HG02588 (cell line): ENCODE results near the gene HARBI1.

Experiments
- ATAC-seq: cut with Tn5 transposase; IDR thresholded peaks from one replicate; pipeline ENCODE4 v1.9.1; 2021; ENCODE audit warnings: mild to moderate bottlenecking, moderate library complexity; ENCODE audit not compliant: unreplicated experiment

The HARBI1 gene

GRCh38 chr11:46633291-46634217 is 16.5 kb upstream of the HARBI1 start:
- ATAC-seq, result no peak

DNA sequence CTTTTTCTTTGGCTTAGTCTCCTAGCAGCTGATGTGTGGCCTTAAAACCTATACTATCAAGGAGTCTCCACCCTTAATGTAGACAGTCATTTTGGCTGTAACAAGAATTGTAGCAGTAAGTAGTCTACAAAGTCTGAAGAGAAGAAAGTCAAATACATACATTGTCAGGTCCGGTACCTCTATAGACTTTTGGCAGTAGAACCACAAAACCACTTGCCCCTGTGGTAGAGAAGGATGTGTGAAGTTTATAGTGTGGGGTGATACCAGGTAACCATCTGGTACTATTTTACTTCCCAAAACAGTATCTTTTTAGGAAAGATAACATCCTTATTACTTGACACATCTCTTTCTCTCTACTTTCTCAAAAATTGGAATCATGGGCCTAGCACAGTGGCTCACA is 15.5 kb upstream of the HARBI1 start:
- no peak for ATAC-seq

GRCh38 chr11:46631676-46632075 is 14.6 kb upstream of the HARBI1 start:
- no peak for ATAC-seq

DNA sequence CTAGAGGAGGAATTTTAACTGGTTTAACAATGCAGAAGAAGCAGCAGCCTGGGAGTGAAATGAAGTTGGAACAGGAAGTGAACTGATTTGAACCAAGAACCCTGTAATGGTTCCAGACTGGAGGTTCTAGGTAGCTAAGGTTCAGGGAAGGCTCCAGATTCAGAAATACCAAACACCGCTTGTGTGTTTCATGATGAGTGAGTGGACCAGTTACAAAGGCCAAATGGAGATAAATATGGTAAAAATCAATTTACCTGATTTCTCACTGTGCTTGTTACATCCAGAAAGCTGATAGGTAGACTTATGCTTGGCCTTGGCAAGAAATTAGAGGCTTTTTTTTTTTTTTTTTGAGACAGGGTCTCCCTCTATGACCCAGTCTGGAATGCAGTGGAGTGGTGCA is 13.2 kb upstream of the HARBI1 start:
- no peak for ATAC-seq

- ATAC-seq, result no peak
Measured at GRCh38 chr11:46628961-46629360, 11.9 kb upstream of the HARBI1 start.

DNA sequence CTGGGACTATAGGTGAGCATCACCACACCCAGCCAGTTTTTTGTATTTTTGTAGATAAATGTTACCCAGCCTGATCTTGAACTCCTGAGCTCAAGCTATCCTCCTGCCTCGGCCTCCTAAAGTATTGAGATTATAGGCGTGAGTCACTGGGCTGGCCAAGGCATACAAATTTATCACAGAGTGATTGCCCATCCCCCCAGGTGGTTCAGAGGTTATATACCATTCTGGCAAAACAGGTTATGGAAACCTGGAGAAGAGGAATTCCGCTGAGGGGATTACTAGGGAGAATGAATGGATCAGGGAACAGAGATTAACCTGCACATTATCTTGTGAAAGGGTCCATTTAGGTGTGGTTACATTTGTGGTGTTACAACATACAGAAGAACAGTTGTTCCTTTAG is 8.4 kb upstream of the HARBI1 start:
- no peak for ATAC-seq

DNA sequence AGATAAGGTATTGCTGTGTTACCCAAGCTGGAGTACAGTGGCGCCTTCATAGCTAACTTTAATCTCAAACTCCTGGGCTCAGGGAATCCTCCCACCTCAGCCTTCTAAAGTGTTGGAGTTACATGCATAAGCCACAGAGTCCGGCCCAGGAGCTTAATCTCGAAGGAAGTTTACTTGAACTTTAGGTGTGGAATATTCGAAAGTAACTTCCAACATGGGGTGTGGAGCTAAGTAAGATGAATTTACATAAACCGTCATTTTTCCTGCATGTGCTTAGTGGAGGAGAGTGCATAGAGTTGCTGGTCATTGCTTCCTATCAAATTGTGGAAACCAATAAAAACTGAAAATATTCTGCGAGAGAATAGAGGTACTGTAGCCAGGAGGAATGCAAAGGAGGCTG is 1.8 kb upstream of the HARBI1 start:
- no peak for ATAC-seq

- ATAC-seq, result no peak
Measured at GRCh38 chr11:46617972-46618314, 916 bp upstream of the HARBI1 start.

GRCh38 chr11:46616551-46617133 is 385 bp downstream of the HARBI1 start:
- ATAC-seq, result no peak

GRCh38 chr11:46615756-46616155 is 1.3 kb downstream of the HARBI1 start:
- no peak for ATAC-seq

DNA sequence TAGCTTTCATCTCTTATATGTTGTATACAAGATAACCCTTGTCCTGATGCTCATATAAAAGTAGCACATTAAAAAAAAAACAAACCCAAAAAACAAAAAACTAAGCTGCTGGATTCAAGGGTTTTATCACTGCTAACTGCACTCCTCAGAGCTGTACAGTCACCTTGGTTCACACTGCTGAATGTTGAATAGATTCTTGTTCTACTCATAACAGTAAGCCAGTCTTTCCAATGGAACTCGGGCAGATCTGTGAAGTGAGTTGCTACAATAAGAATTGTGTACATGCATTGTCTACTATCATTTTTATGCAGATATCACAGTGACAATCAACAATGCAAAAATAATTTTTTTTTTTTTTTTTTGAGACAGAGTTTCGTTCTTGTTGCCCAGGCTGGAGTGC is 4.7 kb downstream of the HARBI1 start:
- no peak for ATAC-seq

DNA sequence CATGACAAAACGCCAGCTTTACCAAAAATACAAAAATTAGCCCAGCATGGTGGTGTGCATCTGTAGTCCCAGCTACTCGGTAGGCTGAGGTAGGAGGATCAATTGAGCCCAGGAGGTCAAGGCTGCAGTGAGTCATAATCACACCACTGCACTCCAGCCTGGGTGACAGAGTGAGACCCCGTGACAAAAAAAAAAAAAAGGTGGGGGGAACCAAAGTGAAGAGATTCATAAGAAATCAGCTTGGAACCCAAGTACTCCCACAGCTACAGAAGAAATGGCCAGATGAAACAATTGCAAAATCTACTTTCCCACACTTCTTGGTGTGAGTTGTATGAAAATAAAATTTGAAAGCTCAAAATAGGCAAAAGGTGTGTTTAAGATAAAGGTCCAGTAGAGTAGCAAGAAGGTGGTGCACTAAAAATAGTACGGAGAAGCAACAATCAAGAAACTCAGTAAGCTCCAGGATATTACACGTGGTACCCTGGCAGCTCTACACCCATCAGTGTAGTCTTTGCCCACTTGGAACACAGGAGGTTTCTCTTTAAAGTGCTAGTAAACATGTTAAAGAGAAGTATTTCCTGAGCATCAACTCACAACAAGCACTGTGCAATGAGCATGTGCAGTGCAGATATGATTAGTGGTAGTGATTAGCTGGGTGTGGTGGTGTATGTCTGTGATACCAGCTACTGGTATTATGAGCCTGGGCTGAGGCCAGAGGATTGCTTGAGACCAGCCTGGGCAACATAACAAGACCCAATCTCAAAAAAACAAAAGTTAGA is 5.3 kb downstream of the HARBI1 start:
- ATAC-seq, result no peak

DNA sequence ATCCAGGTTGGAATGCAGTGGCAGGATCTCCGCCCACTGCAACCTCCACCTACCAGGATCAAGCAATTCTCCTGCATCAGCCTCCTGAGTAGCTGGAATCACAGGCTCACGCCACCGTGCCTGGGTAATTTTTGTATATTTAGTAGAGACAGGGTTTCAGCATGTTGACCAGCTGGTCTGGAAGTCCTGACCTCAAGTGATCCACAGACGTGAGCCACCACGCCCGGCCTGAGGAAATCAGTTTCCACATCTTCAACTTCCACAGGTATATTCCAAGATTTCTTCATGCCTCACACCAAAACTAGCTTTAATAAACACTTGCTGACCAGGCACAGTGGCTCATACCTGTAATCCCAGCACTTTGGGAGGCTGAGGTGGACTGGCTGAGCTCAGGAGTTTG is 7.6 kb downstream of the HARBI1 start:
- ATAC-seq, result no peak

GRCh38 chr11:46607516-46607915 is 9.5 kb downstream of the HARBI1 start:
- no peak for ATAC-seq

- no peak for ATAC-seq
Measured at GRCh38 chr11:46604796-46605195, 12.2 kb downstream of the HARBI1 start.

DNA sequence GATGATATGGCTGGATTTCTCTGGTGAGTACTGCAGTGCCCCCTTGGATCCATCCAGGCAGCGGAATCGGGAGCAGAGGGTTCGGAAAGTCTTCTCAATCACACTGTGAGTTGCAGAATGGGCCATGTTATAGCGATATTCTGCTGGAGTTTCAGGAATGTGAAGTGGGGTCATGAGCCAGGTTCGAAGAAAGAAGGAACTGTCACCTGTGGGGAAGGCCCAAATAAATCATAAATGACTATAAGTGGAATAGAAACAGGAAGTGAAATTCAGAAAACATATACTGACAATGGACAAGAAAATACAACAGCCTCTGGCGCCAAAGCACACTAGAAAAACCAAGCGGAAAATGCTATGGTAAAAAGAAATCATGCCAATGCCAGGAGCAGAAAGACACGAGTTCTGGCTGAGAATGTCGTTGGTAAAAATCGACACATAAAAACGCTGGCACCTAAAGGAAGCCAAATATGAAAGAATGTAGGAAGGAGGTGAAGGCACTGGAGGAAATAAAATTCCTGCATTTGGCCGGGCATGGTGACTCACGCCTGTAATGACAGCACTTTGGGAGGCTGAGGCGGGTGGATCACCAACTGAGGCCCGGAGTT is 13.2 kb downstream of the HARBI1 start:
- no peak for ATAC-seq

GRCh38 chr11:46601129-46601528 is 15.9 kb downstream of the HARBI1 start:
- no peak for ATAC-seq

DNA sequence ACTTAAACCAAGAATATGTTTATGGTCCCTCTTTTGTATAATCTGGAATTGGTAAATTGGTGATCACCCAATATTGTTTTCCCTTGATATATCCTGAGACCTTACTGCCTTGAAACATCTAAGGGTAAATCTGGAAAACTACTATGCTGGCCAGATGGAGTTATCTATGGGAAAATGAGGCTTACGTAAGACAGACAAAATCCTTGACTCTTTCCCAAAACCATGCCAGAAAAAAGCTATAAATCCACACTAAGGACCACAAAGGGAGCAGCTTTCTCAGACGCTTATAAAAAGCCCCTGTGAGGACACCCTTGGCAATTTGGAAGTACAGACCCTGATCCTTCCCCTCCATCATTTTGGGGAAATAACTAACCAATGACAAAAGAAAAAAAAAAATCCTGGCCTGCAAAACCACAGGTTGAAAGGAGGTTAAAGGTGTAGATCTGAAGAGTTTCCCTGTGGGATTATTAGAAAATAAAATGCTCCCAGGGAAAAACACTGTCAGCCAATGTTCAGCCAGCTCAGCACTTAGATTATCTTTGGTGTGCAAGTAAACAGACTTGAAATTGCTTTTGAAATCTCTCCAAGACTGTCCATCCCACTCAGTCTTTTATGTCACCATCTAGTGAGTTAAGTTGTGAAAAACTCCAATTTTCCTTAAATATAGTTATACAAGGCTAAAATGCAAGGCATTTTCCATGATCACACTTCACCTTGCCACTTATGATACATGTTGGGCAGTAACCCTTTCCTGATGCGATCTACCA is 16.6 kb downstream of the HARBI1 start:
- ATAC-seq, result no peak

- no peak for ATAC-seq
Measured at GRCh38 chr11:46599340-46600193, 17.5 kb downstream of the HARBI1 start.
